HepG2 (cell line): ENCODE measurements around the gene ADAMTS8. TPM values are rescaled to one million over a fixed set of nuclear protein-coding genes. Genes with fewer than 3 reads are reported as not detected.

ENCODE experiments used
- ATAC-seq: fragments of 200-7000 bp; cut with Tn5 transposase; 3 replicates; pipeline ENCODE4 v1.9.1; 2020; ENCODE audit warnings: mild to moderate bottlenecking, moderate library complexity
- BruUV-seq: library from RNA; stranded (reverse); fragments of 400-500 nt; replicated peaks from 2 replicates; lab custom pipeline; 2021; lab: Mats Ljungman, UMichigan
- CTCF ChIA-PET: fragments of 300-600 bp; formaldehyde crosslinking; extraction: SDS; loops from one replicate; lab custom pipeline; 2021; ENCODE audit warnings: low total read pairs, inconsistent platforms, low intra/inter-chr PET ratio; lab: Yijun Ruan, JAX
- POLR2A ChIA-PET: fragments of 350-600 bp; sonication (Branson Sonifier 250); formaldehyde crosslinking; loops from one replicate; lab custom pipeline; 2020; ENCODE audit warnings: antibody characterized with exemption, inconsistent platforms; lab: Yijun Ruan, JAX
- DNase-seq: peaks from one replicate; pipeline ENCODE4 v3.0.0-alpha.2; 2015; ENCODE audit warnings: low spot score
- FAIRE-seq: peaks from 3 replicates; lab custom pipeline; 2011; peaks lifted over from hg19 to GRCh38; lab: Jason Lieb, UNC
- H2AFZ ChIP-seq: one replicate; pipeline ENCODE4 v1.6.1; 2011; ENCODE audit warnings: low read length, inconsistent platforms
- H3K27ac ChIP-seq: fragments of 300-600 bp; 3 replicates; pipeline ENCODE4 v1.8.0; 2011; ENCODE audit warnings: mixed run types, mild to moderate bottlenecking, mixed read lengths, low read length, inconsistent platforms; ENCODE audit not compliant: insufficient read depth; ENCODE audit errors: extremely low read length
- H3K27me3 ChIP-seq, 2 experiments: fragments of 200-600 bp in 1 of 2; 2 replicates in 1 of 2; 3 replicates in 1 of 2; pipeline versions ENCODE4 v1.6.0 to v1.8.0; 2011; ENCODE audit warnings: low read length in 2 of 2, mild to moderate bottlenecking in 2 of 2, moderate library complexity in 2 of 2, inconsistent platforms in 1 of 2; ENCODE audit not compliant: insufficient read depth in 2 of 2, control insufficient read depth in 1 of 2
- H3K36me3 ChIP-seq, 2 experiments: fragments of 200-600 bp in 1 of 2; replicated peaks in 1 of 2; 2 replicates in 1 of 2; 3 replicates in 1 of 2; pipeline versions ENCODE4 v1.5.1 to v1.8.0; 2011; ENCODE audit warnings: low read length in 2 of 2, inconsistent platforms in 1 of 2; ENCODE audit not compliant: insufficient read depth in 2 of 2, control insufficient read depth in 1 of 2
- H3K4me1 ChIP-seq: 2 replicates; pipeline ENCODE4 v1.5.1; 2012; ENCODE audit warnings: low read length, inconsistent platforms; ENCODE audit not compliant: insufficient read depth
- H3K4me2 ChIP-seq: 2 replicates; pipeline ENCODE4 v1.6.0; 2011; ENCODE audit warnings: low read depth, low read length, inconsistent platforms
- H3K4me3 ChIP-seq, 3 experiments: fragments of 200-600 bp in 1 of 3; sonication (generic), shearing (Covaris generic) in 1 of 3; replicated peaks in 1 of 3; 2 replicates each; pipeline ENCODE4 v1.5.1; 2011 to 2016; ENCODE audit warnings: low read length in 3 of 3, inconsistent platforms in 2 of 3, low read depth in 2 of 3, mild to moderate bottlenecking in 2 of 3, control low read depth in 1 of 3, mixed read lengths in 1 of 3; ENCODE audit not compliant: insufficient read depth in 1 of 3
- H3K79me2 ChIP-seq: one replicate; pipeline ENCODE4 v1.6.1; 2011; ENCODE audit warnings: low read length, inconsistent platforms; ENCODE audit not compliant: insufficient read depth
- H3K9ac ChIP-seq: 2 replicates; pipeline ENCODE4 v1.6.0; 2011; ENCODE audit warnings: mild to moderate bottlenecking, low read depth, low read length, inconsistent platforms; ENCODE audit not compliant: insufficient read depth
- H3K9me3 ChIP-seq: 2 replicates; pipeline ENCODE4 v1.5.1; 2012; ENCODE audit warnings: mild to moderate bottlenecking, low read length
- H4K20me1 ChIP-seq: 2 replicates; pipeline ENCODE4 v1.6.0; 2011; ENCODE audit warnings: inconsistent platforms, mild to moderate bottlenecking, low read length, moderate library complexity; ENCODE audit not compliant: insufficient read depth
- CHCHD3 ChIP-seq: sonication (generic); formaldehyde crosslinking; IDR thresholded peaks from 2 replicates; pipeline ENCODE4 v1.8.0; 2022; ENCODE audit warnings: mild to moderate bottlenecking, missing genetic modification reagents, moderate library complexity
- IKZF4 ChIP-seq: sonication (generic); formaldehyde crosslinking; IDR thresholded peaks from 2 replicates; pipeline ENCODE4 v1.5.1; 2020; ENCODE audit warnings: borderline replicate concordance, mild to moderate bottlenecking, low read depth, missing genetic modification reagents; ENCODE audit errors: not compliant biosample characterization
- ISX ChIP-seq: sonication (generic); formaldehyde crosslinking; conservative IDR thresholded peaks from 2 replicates; pipeline ENCODE4 v1.5.0; 2020; ENCODE audit warnings: missing genetic modification reagents
- KDM4B ChIP-seq: sonication (generic); formaldehyde crosslinking; IDR thresholded peaks from 2 replicates; pipeline ENCODE4 v1.4.0; 2020; ENCODE audit warnings: missing genetic modification reagents
- KLF16 ChIP-seq, 2 experiments: sonication (generic) in 1 of 2; formaldehyde crosslinking in 1 of 2; IDR thresholded peaks; 2 replicates each; pipeline versions ENCODE4 v1.6.1 to v1.8.0; 2016 to 2023; ENCODE audit warnings: missing genetic modification reagents in 2 of 2, missing compliant biosample characterization in 1 of 2
- MAFF ChIP-seq: IDR thresholded peaks from 2 replicates; pipeline ENCODE4 v1.6.1; 2011; ENCODE audit warnings: low read depth, low read length, improper control_type of control experiment
- NAIF1 ChIP-seq: sonication (generic); formaldehyde crosslinking; IDR thresholded peaks from 2 replicates; pipeline ENCODE4 v1.5.0; 2020; ENCODE audit warnings: mild to moderate bottlenecking, missing genetic modification reagents, borderline replicate concordance
- ZBTB25 ChIP-seq: IDR thresholded peaks from 2 replicates; pipeline ENCODE4 v1.6.1; 2018; ENCODE audit warnings: missing genetic modification reagents
- ZBTB7B ChIP-seq: sonication (generic); formaldehyde crosslinking; IDR thresholded peaks from 2 replicates; pipeline ENCODE4 v1.4.0; 2020; ENCODE audit warnings: missing genetic modification reagents
- ZNF674 ChIP-seq: sonication (generic); formaldehyde crosslinking; IDR thresholded peaks from 2 replicates; pipeline ENCODE4 v1.5.0; 2020; ENCODE audit warnings: low read depth, mild to moderate bottlenecking, missing genetic modification reagents
- ZNF788 ChIP-seq: sonication (generic); formaldehyde crosslinking; IDR thresholded peaks from 2 replicates; pipeline ENCODE4 v1.5.0; 2020; ENCODE audit warnings: mild to moderate bottlenecking, missing genetic modification reagents, borderline replicate concordance
- WGBS: methylation state at CpG from one replicate; pipeline ENCODE4 v1.1.6; 2017; ENCODE audit warnings: low lambda C conversion rate; 5-methylcytosine and 5-hydroxymethylcytosine counted together
- in situ Hi-C: cut with HindIII; loops from 2 replicates; pipeline ENCODE4 v1.10.0; 2017; ENCODE audit warnings: low pct_unique_long_range_greater_than_20kb; ENCODE audit not compliant: extremely low pct_ligation_motif_present
- intact Hi-C: fragments of 100-400 bp; cut with micrococcal nuclease; formaldehyde crosslinking; loops from one replicate; pipeline ENCODE4 v1.10.0; 2022; ENCODE audit not compliant: unreplicated experiment
- polyA plus RNA-seq, 8 experiments: library from polyadenylated mRNA; depleted of rRNA in 3 of 8; stranded (reverse) in 7 of 8; unstranded in 1 of 8; fragments of >200 nt; fragmentation: Illumina TruSeq in 4 of 8; extraction: Trizol in 4 of 8; gene quantifications; 2 replicates each; pipeline versions ENCODE4 v1.2.1 to v1.2.3, GENCODE V29; 2011 to 2016; ENCODE audit warnings: low read depth in 4 of 8, missing spikeins in 1 of 8, mixed read lengths in 1 of 8; ENCODE audit not compliant: insufficient read depth in 1 of 8
- total RNA-seq, 5 experiments: library from RNA; depleted of rRNA; stranded (reverse); fragments of >200 nt; fragmentation: Illumina TruSeq; extraction: Trizol; gene quantifications; 2 replicates each; pipeline ENCODE4 v1.2.3, GENCODE V29; 2016; ENCODE audit warnings: low read depth in 1 of 5

ADAMTS8 gene
- total and polyA plus RNA-seq, 2 of the 13 experiments (the other 11 are each of a cell fraction or from before 2014, with no cell fraction given): not detected

GRCh38 chr11:130421697-130422096, 6.7 kb downstream of the ADAMTS8 start:
- Histone ChIP-seq H3K4me2 (no peak overlapping the region), H4K20me1 (no peaks in the 10 kb centered on the region), H3K27ac (no peak overlapping the region), H3K9me3 (no peaks in the 10 kb centered on the region), H3K79me2 (no peaks in the 10 kb centered on the region), H3K4me1 (no peaks in the 10 kb centered on the region), H3K9ac (no peak overlapping the region), H2AFZ (no peak overlapping the region), H3K27me3 (peaks cover 12 to 91% of the 10 kb centered on the region in 2 experiments; a peak in 4 of 5 replicates), H3K4me3 (no peak overlapping the region), H3K36me3 (no peaks in the 10 kb centered on the region)
- ATAC-seq (no peak), DNase-seq (no peak), FAIRE-seq (no peak)
- in situ Hi-C loops (loop anchor here (5.0 kb wide), 1 partner anchor 209 kb away; no protein-coding TSS in a partner anchor), intact Hi-C loops (no loop called here)
- ChIA-PET CTCF (no interaction called here), POLR2A (no interaction called here)
- 59% methylated on average over 4 of the region's 8 CpGs for WGBS
- BruUV-seq: no TSS peak
- TF ChIP-seq ZNF788 (CRISPR knock-in tag) (no peak), ISX (no peak), ZBTB7B (CRISPR knock-in tag) (no peak), IKZF4 (CRISPR knock-in tag) (no peak), ZBTB25 (CRISPR knock-in tag) (no peak), KDM4B (CRISPR knock-in tag) (no peak), KLF16 (CRISPR knock-in tag; IDR thresholded peaks at IDR 0.05) (no peak), NAIF1 (no peak), ZNF674 (no peak), CHCHD3 (CRISPR knock-in tag) (no peak), MAFF (no peak)
